NCI-H345 (cell line): ENCODE results near the gene UBASH3A.
A peak's percentile ranks its signal among the peaks of the same experiment; 100 is the strongest.
"Not testable (repeated sequence)": the region's sequence is repeated elsewhere in the genome, so short reads cannot be mapped to it uniquely, and the experiment has no call there.

ENCODE experiments used
- DNase-seq: peaks from one replicate; lab custom pipeline; 2025; lab: John Stamatoyannopoulos, UW

Gene UBASH3A

DNA sequence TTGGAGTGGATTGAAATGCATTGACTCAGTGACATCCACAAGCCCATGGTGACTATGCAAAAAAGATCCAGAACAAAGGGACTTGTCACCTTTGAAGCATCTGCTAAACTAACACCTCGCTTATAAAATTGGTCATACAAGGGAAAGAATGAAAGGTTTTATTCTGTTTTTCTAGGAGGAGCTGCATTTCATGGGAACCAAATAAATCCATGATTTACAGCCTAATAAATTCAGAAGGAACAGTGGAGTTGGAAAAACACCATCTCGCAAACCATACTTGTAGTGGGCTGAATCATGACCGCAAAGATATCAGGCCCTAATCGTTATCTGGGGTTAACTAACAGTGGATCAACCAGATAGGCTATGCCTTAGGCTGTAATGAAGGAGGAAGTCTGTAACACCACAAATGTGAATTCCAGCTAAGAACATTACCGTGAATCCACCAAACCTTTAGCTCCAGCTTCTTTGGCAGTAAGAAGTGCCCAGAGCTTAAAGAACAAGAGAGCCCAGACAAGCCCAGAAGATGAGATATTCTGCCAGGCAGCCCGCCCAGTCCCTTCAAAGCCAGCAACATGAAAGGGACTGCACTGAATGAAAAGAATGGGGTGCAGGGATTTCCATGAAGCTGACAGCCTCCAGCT lies 64.9 kb downstream of the UBASH3A start:
- no peak for DNase-seq

DNA sequence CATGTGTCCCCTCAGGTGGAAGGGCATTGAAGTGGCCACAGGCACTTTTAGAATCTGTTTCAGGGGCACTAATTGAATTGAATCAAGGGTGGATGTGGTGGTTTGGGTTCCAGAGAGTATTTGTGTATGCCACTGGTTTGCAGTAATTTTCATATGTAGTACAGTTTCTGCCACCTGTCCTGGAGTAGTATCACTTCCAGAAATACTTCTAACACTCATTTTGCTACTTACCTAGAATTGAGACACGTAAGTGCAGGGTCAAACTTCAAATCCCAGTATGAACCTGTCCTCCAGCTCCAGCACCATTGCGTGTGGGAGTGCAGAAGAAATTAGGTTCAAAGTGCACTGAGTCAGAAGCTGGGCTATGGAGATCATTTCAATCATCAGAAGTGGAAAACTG lies 65.6 kb downstream of the UBASH3A start:
- DNase-seq: no peak

DNA sequence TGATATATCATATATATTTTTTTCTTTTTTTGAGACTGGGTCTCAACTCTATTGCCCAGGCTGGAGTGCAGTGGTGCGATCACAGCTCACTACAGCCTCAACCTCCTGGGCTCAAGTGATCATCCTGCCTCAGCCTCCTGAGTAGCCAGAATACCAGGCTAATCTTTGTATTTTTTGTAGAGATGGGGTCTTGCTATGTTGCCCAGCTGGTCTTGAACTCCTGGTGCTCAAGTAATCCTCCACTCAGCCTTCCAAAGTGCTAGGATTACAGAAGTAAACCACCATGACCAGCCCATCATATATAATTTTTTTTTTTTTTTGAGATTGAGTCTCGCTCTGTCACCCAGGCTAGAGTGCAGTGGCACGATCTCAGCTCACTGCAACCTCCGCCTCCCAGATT lies 66.0 kb downstream of the UBASH3A start:
- not testable (repeated sequence) for DNase-seq

- DNase-seq: no peak
Measured at GRCh38 chr21:42471206-42471605, 67.5 kb downstream of the UBASH3A start.

DNA sequence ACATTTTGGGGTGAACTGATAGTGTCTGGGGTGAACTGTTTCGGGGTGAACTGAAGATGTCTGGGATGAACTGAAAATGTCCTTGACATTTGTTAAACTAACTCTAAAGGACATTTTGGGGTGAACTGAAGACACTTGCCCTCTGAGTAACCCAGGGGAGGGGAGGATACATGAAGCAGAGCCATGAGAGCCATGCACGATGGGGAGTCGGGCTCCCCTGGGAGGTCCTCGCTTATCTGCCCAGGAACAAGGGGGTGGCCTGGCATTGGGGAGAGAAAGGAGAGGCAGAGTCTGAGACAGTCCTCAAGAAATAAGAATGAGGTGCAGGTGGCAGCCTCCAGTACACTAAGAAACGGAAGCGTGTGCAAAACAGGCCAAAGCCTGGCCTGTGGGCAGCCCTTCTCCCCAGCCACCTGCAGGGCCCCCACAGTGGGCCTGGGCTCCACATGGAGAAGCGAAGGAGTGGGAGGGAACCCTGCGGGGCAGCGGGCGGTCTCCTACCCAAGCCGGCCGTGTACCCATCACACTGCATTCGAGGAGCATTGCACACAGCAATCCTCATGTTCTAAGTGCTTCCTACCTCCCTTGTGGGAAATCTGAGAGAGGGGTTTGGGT lies 68.1 kb downstream of the UBASH3A start:
- no peak for DNase-seq

- no peak for DNase-seq
Measured at GRCh38 chr21:42472521-42472920, 68.8 kb downstream of the UBASH3A start.

GRCh38 chr21:42473498-42474042 lies 69.9 kb downstream of the UBASH3A start:
- no peak for DNase-seq

GRCh38 chr21:42474043-42474831 lies 70.5 kb downstream of the UBASH3A start:
- DNase-seq: peak; percentile 18

DNA sequence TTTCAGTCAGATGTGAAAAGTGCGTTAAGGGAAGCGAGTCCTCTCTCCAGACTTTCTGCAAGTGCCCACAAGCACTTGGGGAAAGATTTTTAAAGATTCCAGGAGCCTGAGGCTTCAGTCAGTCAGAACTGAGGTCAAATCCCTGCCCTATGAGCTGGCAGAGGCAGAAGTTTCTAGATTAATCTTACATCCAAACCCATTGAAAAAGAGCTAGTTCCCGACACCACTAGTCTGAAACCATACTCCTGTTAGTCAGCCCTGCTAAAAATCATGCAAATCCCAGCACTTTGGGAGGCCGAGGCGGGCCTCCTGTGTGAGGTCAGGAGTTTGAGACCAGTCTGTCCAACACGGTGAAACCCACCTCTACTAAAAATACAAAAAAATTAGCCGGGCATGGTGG lies 71.3 kb downstream of the UBASH3A start:
- DNase-seq: no peak

GRCh38 chr21:42475526-42476387 lies 72.1 kb downstream of the UBASH3A start:
- no peak for DNase-seq

DNA sequence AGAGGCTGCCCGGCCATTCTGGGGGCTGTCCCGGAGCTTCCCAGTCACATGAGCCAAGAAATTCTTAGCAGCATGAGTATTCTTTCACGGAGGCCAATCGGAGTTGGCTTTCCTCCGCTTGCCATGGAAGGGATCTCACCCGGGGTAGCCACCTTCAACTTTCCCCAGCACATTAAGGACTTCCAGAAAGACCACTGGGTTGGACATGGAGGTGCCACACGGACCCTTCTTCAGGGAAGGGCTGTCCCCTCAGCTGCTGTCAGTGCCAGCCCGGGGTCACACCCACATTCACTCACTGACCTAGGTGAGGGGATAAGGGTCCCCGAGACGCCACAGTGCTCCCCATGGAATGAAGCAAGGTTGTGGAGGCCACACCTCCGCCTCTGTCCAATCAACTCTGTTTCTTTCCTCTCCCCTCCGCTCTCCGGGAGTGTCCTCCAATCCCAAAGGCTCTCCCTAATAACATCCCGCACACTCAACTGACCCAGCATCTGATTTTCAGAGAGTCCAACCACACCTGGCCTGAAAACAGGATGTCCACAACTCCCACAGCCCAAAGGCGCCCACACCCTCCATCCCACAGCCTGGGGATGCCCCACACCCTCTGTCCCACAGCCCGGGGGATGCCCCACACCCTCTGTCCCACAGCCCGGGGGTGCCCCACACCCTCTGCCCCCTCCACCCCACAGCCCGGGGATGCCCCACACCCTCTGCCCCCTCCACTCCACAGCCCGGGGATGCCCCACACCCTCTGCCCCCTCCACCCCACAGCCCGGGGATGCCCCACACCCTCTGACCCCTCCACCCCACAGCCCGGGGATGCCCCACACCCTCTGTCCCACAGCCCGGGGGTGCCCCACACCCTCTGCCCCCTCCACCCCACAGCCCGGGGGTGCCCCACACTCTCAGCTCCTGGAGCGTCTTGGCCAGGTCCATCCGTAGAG lies 73.0 kb downstream of the UBASH3A start:
- DNase-seq: no peak

GRCh38 chr21:42478504-42478903 lies 74.8 kb downstream of the UBASH3A start:
- DNase-seq: no peak

GRCh38 chr21:42479582-42479981 lies 75.9 kb downstream of the UBASH3A start:
- DNase-seq: no peak

DNA sequence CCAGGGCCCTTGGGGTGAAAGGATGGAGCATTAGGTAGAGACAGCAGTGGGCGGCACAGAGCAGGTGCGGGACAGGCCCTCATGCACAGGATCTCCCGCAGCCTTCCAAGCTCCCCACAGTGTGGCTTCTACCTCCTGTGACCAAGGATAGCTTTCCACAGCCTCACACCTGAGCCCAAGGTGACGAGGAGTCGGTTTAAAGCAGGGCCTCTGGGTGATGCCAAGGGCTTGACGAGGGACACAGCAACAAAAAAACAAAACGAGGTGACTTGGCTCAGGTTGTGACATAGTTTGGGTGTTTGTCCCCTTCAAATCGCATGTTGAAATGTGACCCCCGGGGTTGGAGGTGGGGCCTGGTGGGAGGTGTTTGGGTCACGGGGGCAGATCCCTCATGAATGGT lies 77.0 kb downstream of the UBASH3A start:
- DNase-seq: no peak

GRCh38 chr21:42481169-42481568 lies 77.5 kb downstream of the UBASH3A start:
- DNase-seq: no peak

GRCh38 chr21:42484966-42485365 lies 81.3 kb downstream of the UBASH3A start:
- DNase-seq: no peak

DNA sequence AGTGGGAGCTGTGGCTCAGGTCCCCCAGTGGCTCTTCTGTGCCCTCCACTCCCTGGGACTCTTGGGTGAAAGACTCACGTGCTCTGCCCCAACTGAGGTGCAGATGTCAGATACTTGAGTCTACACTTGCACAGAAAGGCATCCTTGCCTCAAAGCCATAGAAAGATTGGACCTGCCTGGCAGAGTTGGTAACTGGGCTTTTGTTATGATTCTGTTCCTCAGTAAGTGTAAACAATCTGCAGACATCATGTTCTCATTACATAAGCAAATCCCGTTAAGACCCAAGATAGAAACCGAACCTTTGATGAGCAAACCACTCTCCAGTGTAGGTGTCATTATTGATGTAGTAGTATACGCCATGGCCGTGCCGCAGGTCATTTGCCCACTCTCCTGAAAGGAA lies 82.4 kb downstream of the UBASH3A start:
- DNase-seq: no peak

- DNase-seq: no peak
Measured at GRCh38 chr21:42486531-42486930, 82.8 kb downstream of the UBASH3A start.

DNA sequence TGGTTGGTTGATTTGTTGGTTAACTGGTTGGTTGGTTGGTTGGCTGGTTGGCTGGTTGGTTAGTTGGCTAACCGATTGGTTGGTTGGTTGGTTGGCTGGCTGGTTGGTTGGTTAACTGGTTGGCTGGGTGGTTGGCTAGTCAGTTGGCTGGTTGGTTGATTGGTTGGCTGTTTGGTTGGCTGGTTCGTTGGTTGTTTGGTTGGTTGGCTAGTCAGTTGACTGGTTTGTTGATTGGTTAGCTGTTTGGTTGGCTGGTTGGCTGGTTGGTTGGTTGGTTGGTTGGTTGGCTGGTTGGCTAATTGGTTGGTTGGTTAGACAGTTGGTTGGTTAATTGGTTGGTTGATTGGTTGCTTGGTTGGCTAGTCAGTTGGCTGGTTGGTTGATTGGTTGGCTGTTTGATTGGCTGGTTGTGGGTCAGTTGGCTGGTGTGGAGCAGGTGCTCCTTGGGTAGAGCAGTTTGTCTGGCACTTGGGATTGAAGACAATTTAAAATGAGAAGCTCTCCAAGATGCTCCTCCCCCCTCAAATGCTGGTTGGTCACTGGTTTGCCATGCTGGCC lies 85.4 kb downstream of the UBASH3A start:
- no peak for DNase-seq

DNA sequence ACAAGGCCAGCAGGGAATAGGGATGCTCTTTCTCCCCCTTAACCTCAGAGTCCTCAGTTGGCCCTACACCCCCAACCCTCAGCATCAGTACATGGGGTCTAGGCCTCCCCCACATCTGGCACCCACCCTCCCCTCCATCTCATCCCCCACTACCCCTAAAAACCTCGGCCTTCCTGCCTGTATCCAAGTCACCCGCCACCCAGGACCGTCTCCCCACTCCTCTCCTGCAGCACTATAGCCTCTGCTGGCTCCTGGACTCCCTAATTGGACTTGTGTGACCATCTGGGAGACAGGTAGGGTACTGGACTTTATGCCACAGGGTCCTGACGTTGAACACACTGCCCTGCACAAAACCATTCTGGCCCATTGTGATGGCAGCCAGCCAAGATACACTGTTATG lies 86.3 kb downstream of the UBASH3A start:
- DNase-seq: no peak

DNA sequence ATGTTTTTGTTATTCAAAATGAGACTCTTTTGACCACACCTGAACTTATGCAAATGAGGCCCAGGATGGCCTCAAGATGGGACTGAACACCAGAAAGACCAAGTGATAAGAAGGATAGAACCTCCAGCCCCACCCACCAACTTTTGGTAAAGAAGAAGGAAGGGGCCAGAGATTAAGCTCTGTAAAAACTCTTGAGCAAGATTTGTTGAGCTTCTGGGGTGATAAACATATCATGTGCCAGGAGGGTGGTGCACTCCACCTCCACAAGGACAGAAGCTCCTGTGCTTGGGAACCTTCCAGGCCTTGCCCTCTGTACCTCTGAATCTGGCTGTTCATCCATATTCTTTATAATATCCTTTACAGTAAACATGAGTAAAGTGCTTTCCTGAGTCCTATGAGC lies 87.0 kb downstream of the UBASH3A start:
- DNase-seq: no peak
